H1 (cell line): ENCODE data around the gene ABHD1. TPM values are rescaled to one million over a fixed set of nuclear protein-coding genes. Genes with fewer than 3 reads are reported as not detected.

Experiments
- CTCF ChIA-PET: fragments of 300-600 bp; sonication (Branson Sonifier 250); formaldehyde crosslinking; loops from one replicate; lab custom pipeline; 2021; ENCODE audit not compliant: partially characterized antibody; lab: Charles Lee
- POLR2A ChIA-PET: fragments of 300-600 bp; sonication (Branson Sonifier 250); formaldehyde crosslinking; loops from one replicate; lab custom pipeline; 2021; ENCODE audit warnings: inconsistent platforms; ENCODE audit not compliant: partially characterized antibody; lab: Charles Lee
- DNase-seq, 2 experiments: peaks; one replicate each; pipeline versions ENCODE4 v3.0.0 to v3.0.0-alpha.2; 2010 to 2022; ENCODE audit warnings: low spot score in 2 of 2, low read depth in 1 of 2, mixed read lengths in 1 of 2
- FAIRE-seq: peaks from 2 replicates; lab custom pipeline; 2011; peaks lifted over from hg19 to GRCh38; lab: Jason Lieb, UNC
- H2AFZ ChIP-seq: 2 replicates; pipeline ENCODE4 v1.8.1; 2012; ENCODE audit warnings: low read length, inconsistent platforms
- H2AK5ac ChIP-seq: 2 replicates; pipeline ENCODE4 v1.6.1; 2013; ENCODE audit warnings: low read depth, low read length
- H2BK120ac ChIP-seq: replicated peaks from 2 replicates; pipeline ENCODE3; 2013; ENCODE audit warnings: low read depth, low read length, inconsistent platforms
- H2BK12ac ChIP-seq: 2 replicates; pipeline ENCODE4 v1.6.1; 2013; ENCODE audit warnings: low read depth, low read length
- H2BK15ac ChIP-seq: 2 replicates; pipeline ENCODE4 v1.6.1; 2013; ENCODE audit warnings: low read length
- H2BK20ac ChIP-seq: 2 replicates; pipeline ENCODE4 v1.6.1; 2013; ENCODE audit warnings: low read length
- H2BK5ac ChIP-seq: 2 replicates; pipeline ENCODE4 v1.6.1; 2013; ENCODE audit warnings: low read depth, low read length
- H3K14ac ChIP-seq: 2 replicates; pipeline ENCODE4 v1.6.1; 2013; ENCODE audit warnings: inconsistent platforms; ENCODE audit not compliant: insufficient read length
- H3K18ac ChIP-seq: 2 replicates; pipeline ENCODE4 v1.6.1; 2013; ENCODE audit warnings: low read length; ENCODE audit errors: extremely low read depth
- H3K23ac ChIP-seq: 2 replicates; pipeline ENCODE4 v1.6.1; 2013; ENCODE audit warnings: inconsistent platforms; ENCODE audit not compliant: insufficient read length
- H3K23me2 ChIP-seq: 2 replicates; pipeline ENCODE4 v1.6.1; 2013; ENCODE audit warnings: low read depth, low read length
- H3K27ac ChIP-seq: 2 replicates; pipeline ENCODE4 v1.6.1; 2011; ENCODE audit warnings: low read depth, low read length, inconsistent platforms
- H3K27me3 ChIP-seq, 4 experiments: replicated peaks in 1 of 4; 1 replicate in 1 of 4; 2 replicates in 3 of 4; pipeline versions ENCODE4 v1.6.1 to v1.8.1; 2011 to 2013; ENCODE audit warnings: low read length in 3 of 4, mild to moderate bottlenecking in 3 of 4, inconsistent platforms in 2 of 4, mixed read lengths in 2 of 4, moderate library complexity in 1 of 4; ENCODE audit not compliant: control insufficient read depth in 3 of 4, insufficient read depth in 3 of 4; ENCODE audit errors: extremely low read depth in 1 of 4
- H3K36me3 ChIP-seq, 4 experiments: 2 replicates each; pipeline versions ENCODE4 v1.6.1 to v1.8.1; 2011 to 2013; ENCODE audit warnings: mild to moderate bottlenecking in 4 of 4, low read length in 3 of 4, moderate library complexity in 2 of 4, control low read depth in 1 of 4, inconsistent platforms in 1 of 4; ENCODE audit not compliant: insufficient read depth in 4 of 4, control insufficient read depth in 2 of 4
- H3K4ac ChIP-seq: replicated peaks from 2 replicates; pipeline ENCODE3; 2013; ENCODE audit warnings: low read length, low read depth, mixed read lengths, inconsistent platforms; ENCODE audit not compliant: insufficient read length
- H3K4me1 ChIP-seq, 4 experiments: replicated peaks in 1 of 4; 1 replicate in 1 of 4; 2 replicates in 3 of 4; pipeline versions ENCODE4 v1.6.1 to v1.8.1; 2011 to 2013; ENCODE audit warnings: low read length in 3 of 4, inconsistent platforms in 2 of 4, mixed read lengths in 1 of 4; ENCODE audit not compliant: insufficient read depth in 4 of 4, control insufficient read depth in 3 of 4
- H3K4me2 ChIP-seq, 2 experiments: 2 replicates each; pipeline versions ENCODE4 v1.6.1 to v1.8.1; 2011 to 2013; ENCODE audit warnings: low read depth in 2 of 2, low read length in 2 of 2, control low read depth in 1 of 2, inconsistent platforms in 1 of 2, mild to moderate bottlenecking in 1 of 2; ENCODE audit not compliant: insufficient read depth in 1 of 2
- H3K4me3 ChIP-seq, 4 experiments: fragments of 200-600, 300-600 bp in 1 of 4; sonication (generic), shearing (Covaris generic), sonication (Bioruptor Twin) in 1 of 4; 2 replicates each; pipeline versions ENCODE4 v1.5.1 to v1.8.1; 2011 to 2016; ENCODE audit warnings: low read length in 4 of 4, low read depth in 3 of 4, control low read depth in 2 of 4, inconsistent platforms in 2 of 4, mild to moderate bottlenecking in 2 of 4, mixed read lengths in 1 of 4, moderate library complexity in 1 of 4; ENCODE audit not compliant: insufficient read depth in 2 of 4; ENCODE audit errors: extremely low read depth in 1 of 4
- H3K56ac ChIP-seq: replicated peaks from 2 replicates; pipeline ENCODE3; 2013; ENCODE audit warnings: low read depth, mild to moderate bottlenecking, mixed read lengths, low read length, inconsistent platforms; ENCODE audit not compliant: insufficient read length
- H3K79me1 ChIP-seq: 2 replicates; pipeline ENCODE4 v1.6.1; 2013; ENCODE audit warnings: low read depth, low read length, control low read depth
- H3K79me2 ChIP-seq, 2 experiments: 2 replicates each; pipeline versions ENCODE4 v1.6.1 to v1.8.1; 2012 to 2013; ENCODE audit warnings: low read length in 2 of 2, mild to moderate bottlenecking in 2 of 2, inconsistent platforms in 1 of 2; ENCODE audit not compliant: insufficient read depth in 2 of 2, control insufficient read depth in 1 of 2
- H3K9ac ChIP-seq, 4 experiments: replicated peaks in 1 of 4; 1 replicate in 1 of 4; 2 replicates in 3 of 4; pipeline versions ENCODE4 v1.6.1 to v1.8.1; 2011 to 2013; ENCODE audit warnings: low read depth in 3 of 4, low read length in 3 of 4, control low read depth in 2 of 4, mild to moderate bottlenecking in 2 of 4, moderate library complexity in 2 of 4, inconsistent platforms in 1 of 4; ENCODE audit errors: extremely low read depth in 1 of 4
- H3K9me3 ChIP-seq, 2 experiments: 2 replicates each; pipeline versions ENCODE4 v1.6.1 to v1.8.1; 2012 to 2013; ENCODE audit warnings: mild to moderate bottlenecking in 2 of 2, moderate library complexity in 2 of 2, control low read depth in 1 of 2, inconsistent platforms in 1 of 2, low read depth in 1 of 2, low read length in 1 of 2, mixed read lengths in 1 of 2; ENCODE audit not compliant: insufficient read depth in 2 of 2
- H4K20me1 ChIP-seq, 2 experiments: replicated peaks in 1 of 2; 2 replicates each; pipeline versions ENCODE3 to v1.8.1; 2011 to 2013; ENCODE audit warnings: inconsistent platforms in 2 of 2, low read length in 2 of 2, mild to moderate bottlenecking in 1 of 2; ENCODE audit not compliant: insufficient read depth in 2 of 2, control insufficient read depth in 1 of 2
- H4K5ac ChIP-seq: 2 replicates; pipeline ENCODE4 v1.6.1; 2013; ENCODE audit warnings: low read length, low read depth, mixed read lengths, inconsistent platforms; ENCODE audit not compliant: insufficient read length
- H4K8ac ChIP-seq: 2 replicates; pipeline ENCODE4 v1.8.0; 2013; ENCODE audit warnings: mild to moderate bottlenecking, moderate library complexity, low read length, inconsistent platforms; ENCODE audit not compliant: insufficient read depth; ENCODE audit errors: extremely low read depth
- H4K91ac ChIP-seq: replicated peaks from 2 replicates; pipeline ENCODE3; 2013; ENCODE audit warnings: low read length, mixed read lengths, inconsistent platforms; ENCODE audit not compliant: insufficient read length
- ASH2L ChIP-seq: fragments of 200-600, 300-600 bp; sonication (generic); IDR thresholded peaks from one replicate; pipeline ENCODE4 v1.7.1; 2017; ENCODE audit warnings: low read length
- BCL11A ChIP-seq, 2 experiments: IDR thresholded peaks; one replicate each; pipeline ENCODE4 v1.6.1; 2011; ENCODE audit warnings: low read depth in 2 of 2, low read length in 2 of 2, mild to moderate bottlenecking in 2 of 2
- JUND ChIP-seq: IDR thresholded peaks from 2 replicates; pipeline ENCODE4 v1.6.1; 2011; ENCODE audit warnings: mild to moderate bottlenecking, improper control_type of control experiment, low read length
- POU5F1 ChIP-seq: IDR thresholded peaks from 2 replicates; pipeline ENCODE4 v1.6.1; 2011; ENCODE audit warnings: low read depth, mild to moderate bottlenecking, low read length, moderate library complexity
- SAP30 ChIP-seq: fragments of 300-600 bp; sonication (generic); IDR thresholded peaks from 2 replicates; pipeline ENCODE4 v1.7.1; 2012; ENCODE audit warnings: low read length, moderate library complexity, mild to moderate bottlenecking, inconsistent platforms; ENCODE audit not compliant: insufficient read depth, insufficient replicate concordance
- SP2 ChIP-seq: IDR thresholded peaks from 2 replicates; pipeline ENCODE4 v1.6.1; 2012; ENCODE audit warnings: mild to moderate bottlenecking, low read length, inconsistent platforms
- TBP ChIP-seq: IDR thresholded peaks from 2 replicates; pipeline ENCODE4 v1.6.1; 2011; ENCODE audit warnings: low read depth, low read length, improper control_type of control experiment
- TEAD4 ChIP-seq: IDR thresholded peaks from 2 replicates; pipeline ENCODE4 v1.6.1; 2012; ENCODE audit warnings: low read depth, low read length, inconsistent platforms, mixed read lengths
- WGBS, 2 experiments: shearing (Covaris generic) in 1 of 2; methylation state at CpG; one replicate each; pipeline versions ENCODE4 v1.1.6 to v1.1.7; 2013 to 2015; ENCODE audit warnings: low lambda C conversion rate in 2 of 2, mixed read lengths in 2 of 2, inconsistent platforms in 1 of 2, low coverage in 1 of 2, missing lambda C conversion rate in 1 of 2; ENCODE audit not compliant: insufficient replicate concordance in 2 of 2, insufficient coverage in 1 of 2, insufficient read length in 1 of 2; ENCODE audit errors: extremely low coverage in 1 of 2, missing lambda C conversion rate in 1 of 2; 5-methylcytosine and 5-hydroxymethylcytosine counted together
- polyA plus RNA-seq, 7 experiments: library from polyadenylated mRNA; depleted of rRNA in 3 of 7; stranded (reverse) in 5 of 7; unstranded in 2 of 7; fragments of >200 nt in 5 of 7; fragments of 200-250 nt in 2 of 7; gene quantifications; 1 replicate in 5 of 7; 2 replicates in 1 of 7; 4 replicates in 1 of 7; pipeline versions ENCODE4 v1.2.1 to v1.2.3, GENCODE V29; 2011 to 2013; ENCODE audit warnings: missing spikeins in 2 of 7, mixed read lengths in 2 of 7
- total RNA-seq: library from RNA; stranded (reverse); fragmentation: NEBNext Ultra II Directional; extraction: Animal tissue kit (Norgen Biotek cat#: 25700); gene quantifications from 2 replicates; pipeline ENCODE4 v1.2.1, GENCODE V29; 2021

The ABHD1 gene
- total and polyA plus RNA-seq, 2 of the 8 experiments (the other 6 are each of a cell fraction or from before 2014, with no cell fraction given), result 0.20 to 1.1 TPM

- H3K4me1 ChIP-seq, result peaks cover 0 to 2% (median under 1%) of the 10 kb centered on the region in 4 experiments; a peak in 2 of 7 replicates
- H2BK15ac ChIP-seq, result no peak overlapping the region
- no peak overlapping the region for H2BK120ac ChIP-seq
- H3K36me3 ChIP-seq, result no peaks in the 10 kb centered on the region
- CTCF ChIA-PET, result interaction anchor here (1.2 to 12.7 kb wide), 9 partner anchors 8 to 187 kb away, joined by 3 to 120 read pairs (median 12); partner anchors contain the start of genes KHK, PREB and TRIM54
- no peaks in the 10 kb centered on the region for H3K79me2 ChIP-seq
- POLR2A ChIA-PET, result interaction anchor here (1.1 to 1.5 kb wide), 3 partner anchors 8 to 122 kb away, joined by 3 to 5 read pairs (median 4); partner anchors contain the start of gene CAD
- H3K9me3 ChIP-seq, result no peaks in the 10 kb centered on the region
- no peak overlapping the region for H2BK5ac ChIP-seq
- no peak overlapping the region for H2BK12ac ChIP-seq
- no peak overlapping the region for H3K4me3 ChIP-seq
- H3K56ac ChIP-seq, result no peak overlapping the region
- FAIRE-seq (no peak), DNase-seq (no peak)
- H3K14ac ChIP-seq, result no peak overlapping the region
- H4K20me1 ChIP-seq, result peaks cover 0 to 6% of the 10 kb centered on the region in 2 experiments
- H3K9ac ChIP-seq, result no peak overlapping the region
- H2BK20ac ChIP-seq, result peak overlapping the region; percentile 55; the same call in 1 of the 2 replicates
- H2AK5ac ChIP-seq, result no peak overlapping the region
- no peak overlapping the region for H3K27ac ChIP-seq
- H3K27me3 ChIP-seq, result no peaks in the 10 kb centered on the region
- H3K4me2 ChIP-seq, result peak overlapping the region in 1 of 2 experiments; percentile 61; a peak in 1 of 4 replicates
- H3K23me2 ChIP-seq, result no peaks in the 10 kb centered on the region
- H4K5ac ChIP-seq, result no peak overlapping the region
- H2AFZ ChIP-seq, result no peak overlapping the region
- H3K79me1 ChIP-seq, result no peaks in the 10 kb centered on the region; the same call in 1 of the 2 replicates
- H4K91ac ChIP-seq, result no peak overlapping the region
- H3K18ac ChIP-seq, result no peak overlapping the region
- TF ChIP-seq TBP (no peak), SAP30 (no peak), BCL11A (IDR thresholded peaks at IDR 0.05; ENCODE audit: low read depth in 2 of 2, low read length in 2 of 2) (no peak), ASH2L (no peak), SP2 (no peak), TEAD4 (no peak), POU5F1 (no peak), JUND (no peak)
- H4K8ac ChIP-seq, result peak overlapping the region; percentile 8; the same call in 1 of the 2 replicates
- H3K4ac ChIP-seq, result no peak overlapping the region
- no peak overlapping the region for H3K23ac ChIP-seq
- 89% methylated on average over 2 of the region's 2 CpGs; no CpG with 5 or more reads in 1 of the 2 experiments for WGBS, 2 experiments
These were observed 28.2 kb upstream of the ABHD1 start for GRCh38 chr2:27095427-27095744.
